WTC11 (cell line): ENCODE measurements around the gene ANO10. TPM values are rescaled to one million over a fixed set of nuclear protein-coding genes. Genes with fewer than 3 reads are reported as not detected.

Experiments
- ATAC-seq: fragments of 200-7000 bp; cut with Tn5 transposase; 2 replicates; pipeline ENCODE4 v1.10.0; 2021; ENCODE audit warnings: mild to moderate bottlenecking, moderate library complexity
- CTCF ChIA-PET: fragments of 300-600 bp; sonication (Branson Sonifier 250); formaldehyde crosslinking; loops from one replicate; lab custom pipeline; 2021; ENCODE audit warnings: antibody characterized with exemption; lab: Charles Lee
- POLR2A ChIA-PET: fragments of 350-600 bp; sonication (Branson Sonifier 250); formaldehyde crosslinking; loops from one replicate; lab custom pipeline; 2021; ENCODE audit warnings: antibody characterized with exemption; lab: Charles Lee
- DNase-seq: peaks from one replicate; pipeline ENCODE4 v3.0.0; 2021; ENCODE audit warnings: low spot score
- H3K27ac Mint-ChIP-seq: 2 replicates; pipeline ENCODE4 v1.8.0; 2021; ENCODE audit warnings: mixed read lengths
- H3K27me3 Mint-ChIP-seq: 2 replicates; pipeline ENCODE4 v1.8.0; 2021; ENCODE audit warnings: low read depth, mild to moderate bottlenecking, moderate library complexity, mixed read lengths
- H3K36me3 Mint-ChIP-seq: 2 replicates; pipeline ENCODE4 v1.8.0; 2021; ENCODE audit warnings: mixed read lengths
- H3K4me1 Mint-ChIP-seq: 2 replicates; pipeline ENCODE4 v1.8.0; 2022; ENCODE audit warnings: mixed read lengths
- H3K4me3 Mint-ChIP-seq: 2 replicates; pipeline ENCODE4 v1.8.0; 2021; ENCODE audit warnings: mild to moderate bottlenecking, moderate library complexity, mixed read lengths
- H3K9me3 Mint-ChIP-seq: 2 replicates; pipeline ENCODE4 v1.8.0; 2021; ENCODE audit warnings: mixed read lengths
- AR ChIP-seq: fragments of 250-450 bp; sonication (Bioruptor Pico); IDR thresholded peaks from 2 replicates; pipeline ENCODE4 v1.9.0; 2021; ENCODE audit warnings: mild to moderate bottlenecking
- CREM ChIP-seq: sonication (generic); formaldehyde crosslinking; IDR thresholded peaks from 2 replicates; pipeline ENCODE4 v1.8.1; 2022; ENCODE audit warnings: mild to moderate bottlenecking, missing genetic modification reagents, moderate library complexity
- EMX1 ChIP-seq: fragments of 250-450 bp; sonication (Bioruptor Pico); IDR thresholded peaks from 2 replicates; pipeline ENCODE4 v1.8.0; 2021; ENCODE audit warnings: mild to moderate bottlenecking
- FOXK1 ChIP-seq: sonication (generic); formaldehyde crosslinking; IDR thresholded peaks from 2 replicates; pipeline ENCODE4 v1.8.0; 2022; ENCODE audit warnings: mild to moderate bottlenecking, moderate library complexity, missing genetic modification reagents
- GRHL2 ChIP-seq: fragments of 250-450 bp; sonication (Bioruptor Pico); IDR thresholded peaks from 2 replicates; pipeline ENCODE4 v1.8.0; 2022; ENCODE audit warnings: mild to moderate bottlenecking, moderate library complexity; ENCODE audit not compliant: insufficient replicate concordance, severe bottlenecking
- IRF1 ChIP-seq: sonication (generic); formaldehyde crosslinking; IDR thresholded peaks from 2 replicates; pipeline ENCODE4 v1.8.0; 2023; ENCODE audit warnings: missing genetic modification reagents
- IRF2 ChIP-seq: sonication (generic); formaldehyde crosslinking; IDR thresholded peaks from 2 replicates; pipeline ENCODE4 v1.8.0; 2022; ENCODE audit warnings: low read depth, missing genetic modification reagents, borderline replicate concordance
- KAT7 ChIP-seq: sonication (generic); formaldehyde crosslinking; IDR thresholded peaks from 2 replicates; pipeline ENCODE4 v1.8.1; 2023; ENCODE audit warnings: missing genetic modification reagents, mild to moderate bottlenecking, borderline replicate concordance
- MYBL2 ChIP-seq: sonication (generic); formaldehyde crosslinking; IDR thresholded peaks from 2 replicates; pipeline ENCODE4 v1.8.1; 2023; ENCODE audit warnings: mild to moderate bottlenecking, moderate library complexity, missing genetic modification reagents
- NFE2L1 ChIP-seq: sonication (generic); formaldehyde crosslinking; IDR thresholded peaks from 2 replicates; pipeline ENCODE4 v1.8.1; 2023; ENCODE audit warnings: missing genetic modification reagents
- NFYB ChIP-seq: sonication (generic); formaldehyde crosslinking; conservative IDR thresholded peaks from 2 replicates; pipeline ENCODE4 v1.8.0; 2022; ENCODE audit warnings: low read depth, missing genetic modification reagents
- NR1H2 ChIP-seq: sonication (generic); formaldehyde crosslinking; IDR thresholded peaks from 2 replicates; pipeline ENCODE4 v1.9.0; 2021; ENCODE audit warnings: mild to moderate bottlenecking, moderate library complexity, missing genetic modification reagents
- NR3C1 ChIP-seq: sonication (generic); formaldehyde crosslinking; conservative IDR thresholded peaks from 2 replicates; pipeline ENCODE4 v1.8.1; 2023; ENCODE audit warnings: low read depth, mild to moderate bottlenecking, missing genetic modification reagents
- PRRX2 ChIP-seq: fragments of 250-450 bp; sonication (Bioruptor Pico); IDR thresholded peaks from 2 replicates; pipeline ENCODE4 v1.8.0; 2021; ENCODE audit warnings: mild to moderate bottlenecking
- TCF7 ChIP-seq: sonication (generic); formaldehyde crosslinking; IDR thresholded peaks from 2 replicates; pipeline ENCODE4 v1.8.0; 2022; ENCODE audit warnings: mild to moderate bottlenecking, low read depth, missing genetic modification reagents, moderate library complexity
- TP53 ChIP-seq: sonication (generic); formaldehyde crosslinking; IDR thresholded peaks from 2 replicates; pipeline ENCODE4 v1.8.1; 2023; ENCODE audit warnings: mild to moderate bottlenecking, missing genetic modification reagents
- ZBTB21 ChIP-seq: sonication (generic); formaldehyde crosslinking; IDR thresholded peaks from 2 replicates; pipeline ENCODE4 v1.8.1; 2023; ENCODE audit warnings: mild to moderate bottlenecking, missing genetic modification reagents, borderline replicate concordance
- ZNF232 ChIP-seq: sonication (generic); formaldehyde crosslinking; IDR thresholded peaks from 2 replicates; pipeline ENCODE4 v1.8.0; 2022; ENCODE audit warnings: mild to moderate bottlenecking, missing genetic modification reagents
- ZNF532 ChIP-seq: fragments of 250-450 bp; sonication (Bioruptor Pico); IDR thresholded peaks from 2 replicates; pipeline ENCODE4 v1.9.0; 2021; ENCODE audit warnings: mild to moderate bottlenecking, borderline replicate concordance
- total RNA-seq: library from RNA; stranded (reverse); gene quantifications from 3 replicates; pipeline ENCODE4 v1.2.3, GENCODE V29; 2021
- TF ChIP-seq, protein P1 (sequence below): sonication (generic); formaldehyde crosslinking; IDR thresholded peaks from 2 replicates; pipeline ENCODE4 v1.8.0; 2023; ENCODE audit warnings: missing genetic modification reagents, mild to moderate bottlenecking, borderline replicate concordance
- TF ChIP-seq, protein P2 (sequence below): sonication (generic); formaldehyde crosslinking; conservative IDR thresholded peaks from 2 replicates; pipeline ENCODE4 v1.8.1; 2022; ENCODE audit warnings: mild to moderate bottlenecking, missing genetic modification reagents

Gene ANO10
- total RNA-seq, 1 experiment from 2014 or later = 35.1 TPM

GRCh38 chr3:43394041-43394554 lies 227.7 kb downstream of the ANO10 start (continued):
- TF ChIP-seq FOXK1 = no peak
- TF ChIP-seq EMX1 = no peak
- TF ChIP-seq ZNF232 (CRISPR knock-in tag) = no peak
- no peak for TF ChIP-seq CREM (CRISPR knock-in tag)

- ATAC-seq (no peak), DNase-seq (no peak)
- TF ChIP-seq KAT7 (CRISPR knock-in tag) (no peak), IRF1 (no peak), FOXK1 (no peak), NR3C1 (CRISPR knock-in tag) (no peak)
- Mint-ChIP-seq H3K4me1 (peaks cover 9% of the 10 kb centered on the region), H3K36me3 (peaks cover 2% of the 10 kb centered on the region; the same call in 1 of the 2 replicates), H3K27ac (no peak overlapping the region), H3K4me3 (no peak overlapping the region), H3K9me3 (peaks cover 8% of the 10 kb centered on the region), H3K27me3 (no peaks in the 10 kb centered on the region)
- ChIA-PET POLR2A (no interaction called here), CTCF (no interaction called here)
Observed at GRCh38 chr3:43391621-43392020, 230.2 kb downstream of the ANO10 start.

GRCh38 chr3:43390255-43390588 lies 231.6 kb downstream of the ANO10 start:
- ATAC-seq = no peak
- H3K27ac Mint-ChIP-seq = no peak overlapping the region
- H3K36me3 Mint-ChIP-seq = peaks cover 5% of the 10 kb centered on the region
- H3K4me1 Mint-ChIP-seq = peaks cover 17% of the 10 kb centered on the region
- H3K9me3 Mint-ChIP-seq = peaks cover 11% of the 10 kb centered on the region
- H3K27me3 Mint-ChIP-seq = no peaks in the 10 kb centered on the region
- no peak overlapping the region for H3K4me3 Mint-ChIP-seq
- DNase-seq = no peak
- ChIA-PET CTCF (interaction anchor here (2.5 kb wide), 1 partner anchor 12 kb away, joined by 8 read pairs; no protein-coding TSS in a partner anchor), POLR2A (no interaction called here)
- TF ChIP-seq TCF7 (CRISPR knock-in tag) (no peak), IRF2 (CRISPR knock-in tag) (no peak), NFE2L1 (CRISPR knock-in tag) (no peak), MYBL2 (CRISPR knock-in tag) (no peak), ZBTB21 (no peak), PRRX2 (no peak), TP53 (CRISPR knock-in tag) (no peak), AR (no peak), NR1H2 (CRISPR knock-in tag) (no peak), ZNF532 (CRISPR knock-in tag) (no peak), IRF1 (no peak), GRHL2 (CRISPR knock-in tag) (no peak), NFYB (CRISPR knock-in tag) (no peak)
- TF ChIP-seq, protein P1, sequence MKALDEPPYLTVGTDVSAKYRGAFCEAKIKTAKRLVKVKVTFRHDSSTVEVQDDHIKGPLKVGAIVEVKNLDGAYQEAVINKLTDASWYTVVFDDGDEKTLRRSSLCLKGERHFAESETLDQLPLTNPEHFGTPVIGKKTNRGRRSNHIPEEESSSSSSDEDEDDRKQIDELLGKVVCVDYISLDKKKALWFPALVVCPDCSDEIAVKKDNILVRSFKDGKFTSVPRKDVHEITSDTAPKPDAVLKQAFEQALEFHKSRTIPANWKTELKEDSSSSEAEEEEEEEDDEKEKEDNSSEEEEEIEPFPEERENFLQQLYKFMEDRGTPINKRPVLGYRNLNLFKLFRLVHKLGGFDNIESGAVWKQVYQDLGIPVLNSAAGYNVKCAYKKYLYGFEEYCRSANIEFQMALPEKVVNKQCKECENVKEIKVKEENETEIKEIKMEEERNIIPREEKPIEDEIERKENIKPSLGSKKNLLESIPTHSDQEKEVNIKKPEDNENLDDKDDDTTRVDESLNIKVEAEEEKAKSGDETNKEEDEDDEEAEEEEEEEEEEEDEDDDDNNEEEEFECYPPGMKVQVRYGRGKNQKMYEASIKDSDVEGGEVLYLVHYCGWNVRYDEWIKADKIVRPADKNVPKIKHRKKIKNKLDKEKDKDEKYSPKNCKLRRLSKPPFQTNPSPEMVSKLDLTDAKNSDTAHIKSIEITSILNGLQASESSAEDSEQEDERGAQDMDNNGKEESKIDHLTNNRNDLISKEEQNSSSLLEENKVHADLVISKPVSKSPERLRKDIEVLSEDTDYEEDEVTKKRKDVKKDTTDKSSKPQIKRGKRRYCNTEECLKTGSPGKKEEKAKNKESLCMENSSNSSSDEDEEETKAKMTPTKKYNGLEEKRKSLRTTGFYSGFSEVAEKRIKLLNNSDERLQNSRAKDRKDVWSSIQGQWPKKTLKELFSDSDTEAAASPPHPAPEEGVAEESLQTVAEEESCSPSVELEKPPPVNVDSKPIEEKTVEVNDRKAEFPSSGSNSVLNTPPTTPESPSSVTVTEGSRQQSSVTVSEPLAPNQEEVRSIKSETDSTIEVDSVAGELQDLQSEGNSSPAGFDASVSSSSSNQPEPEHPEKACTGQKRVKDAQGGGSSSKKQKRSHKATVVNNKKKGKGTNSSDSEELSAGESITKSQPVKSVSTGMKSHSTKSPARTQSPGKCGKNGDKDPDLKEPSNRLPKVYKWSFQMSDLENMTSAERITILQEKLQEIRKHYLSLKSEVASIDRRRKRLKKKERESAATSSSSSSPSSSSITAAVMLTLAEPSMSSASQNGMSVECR = no peak
- TF ChIP-seq, protein P2, sequence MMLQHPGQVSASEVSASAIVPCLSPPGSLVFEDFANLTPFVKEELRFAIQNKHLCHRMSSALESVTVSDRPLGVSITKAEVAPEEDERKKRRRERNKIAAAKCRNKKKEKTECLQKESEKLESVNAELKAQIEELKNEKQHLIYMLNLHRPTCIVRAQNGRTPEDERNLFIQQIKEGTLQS (CRISPR knock-in tag) = no peak
